ENCODE measurements around the gene VAPA. TPM values are rescaled to one million over a fixed set of nuclear protein-coding genes. Genes with fewer than 3 reads are reported as not detected.

The VAPA gene
- total and polyA plus RNA-seq, 2 donors (not counting 3 experiments of a cell fraction or from before 2014, with no cell fraction given), result 105 to 163 TPM

DNA sequence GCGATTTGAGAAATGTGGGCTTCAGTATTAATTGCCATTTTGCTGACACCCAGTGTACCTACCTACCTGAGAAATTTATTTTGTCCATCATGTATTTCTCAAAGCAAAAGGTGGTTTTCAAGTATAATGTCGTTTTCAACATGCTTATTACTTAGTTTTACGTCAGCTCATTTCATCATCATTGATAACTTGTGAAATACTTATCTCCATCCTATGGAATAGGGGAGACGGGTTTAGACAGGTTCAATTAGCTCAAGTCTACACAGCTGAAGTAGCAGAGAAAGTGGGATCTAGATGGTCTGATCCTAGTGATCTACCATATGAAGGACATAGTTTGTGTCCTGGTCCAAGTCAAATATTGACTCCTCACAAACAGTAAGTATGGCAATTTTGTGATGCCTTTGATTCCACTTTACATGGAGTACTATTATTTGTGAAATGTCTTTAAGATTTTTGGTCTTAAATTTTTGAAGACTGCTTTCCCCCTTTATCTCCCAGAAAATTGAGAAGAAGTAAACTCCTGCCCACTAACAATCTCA is 45.1 kb downstream of the VAPA start:
- DNase-seq (ENCODE audit: low read depth, low spot score) (no peak), FAIRE-seq (no peak)
- peaks cover 2% of the 10 kb centered on the region for H4K20me1 ChIP-seq (replicated peaks; ENCODE audit: control insufficient read depth, extremely low read depth, insufficient read depth, low read length)
- H3K9ac ChIP-seq (replicated peaks; ENCODE audit: extremely low read depth, insufficient read depth, low read length), result no peak overlapping the region
- H3K4me3 ChIP-seq (replicated peaks in 1 of 3; ENCODE audit: insufficient read depth in 1 of 3, low read depth in 1 of 3, low read length in 3 of 3), result no peak overlapping the region
- H2AFZ ChIP-seq (ENCODE audit: low read depth, low read length), result no peak overlapping the region
- no peaks in the 10 kb centered on the region for H3K4me1 ChIP-seq (ENCODE audit: control insufficient read depth, extremely low read depth, insufficient read depth, low read length)
- dilution Hi-C loops (cut with MboI; ENCODE audit: extremely low pct_ligation_motif_present, low sequenced_read_pairs) (no loop called here), intact Hi-C loops (cut with micrococcal nuclease) (no loop called here)
- no peak overlapping the region for H3K4me2 ChIP-seq (ENCODE audit: insufficient read depth, low read length)
- H3K9me1 ChIP-seq (replicated peaks; ENCODE audit: control insufficient read depth, extremely low read depth, insufficient read depth, low read length), result no peaks in the 10 kb centered on the region
- peaks cover 0 to 9% of the 10 kb centered on the region in 2 experiments for H3K36me3 ChIP-seq (ENCODE audit: control insufficient read depth in 2 of 2, extremely low read depth in 1 of 2, insufficient read depth in 2 of 2, low read length in 2 of 2)
- ChIA-PET CTCF (interaction anchor here (0.7 to 1.2 kb wide), 3 partner anchors 12 to 568 kb away, joined by 3 read pairs; no protein-coding TSS in a partner anchor), POLR2A (no interaction called here)
- no peaks in the 10 kb centered on the region for H3K79me2 ChIP-seq (ENCODE audit: control insufficient read depth, insufficient read depth, low read length)
- no TSS peak for BruUV-seq (replicated peaks)
- peaks cover 0 to 2% of the 10 kb centered on the region in 2 experiments for H3K27me3 ChIP-seq (ENCODE audit: control insufficient read depth in 2 of 2, insufficient read depth in 2 of 2, low read length in 2 of 2)
- H3K27ac ChIP-seq (ENCODE audit: insufficient read depth, low read depth, low read length), result no peak overlapping the region
- H3K9me3 ChIP-seq (replicated peaks; ENCODE audit: control insufficient read depth, insufficient read depth, low read length), result no peaks in the 10 kb centered on the region
- TF ChIP-seq, protein P1, sequence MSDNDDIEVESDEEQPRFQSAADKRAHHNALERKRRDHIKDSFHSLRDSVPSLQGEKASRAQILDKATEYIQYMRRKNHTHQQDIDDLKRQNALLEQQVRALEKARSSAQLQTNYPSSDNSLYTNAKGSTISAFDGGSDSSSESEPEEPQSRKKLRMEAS (IDR thresholded peaks at IDR 0.05; ENCODE audit: insufficient read depth, insufficient read length), result no peak
- TF ChIP-seq GATA2 (IDR thresholded peaks at IDR 0.05; ENCODE audit: insufficient read depth, insufficient read length, low read depth, low read length) (no peak), MYC (IDR thresholded peaks at IDR 0.05; ENCODE audit: low read depth, low read length) (no peak), POLR2AphosphoS5 (IDR thresholded peaks at IDR 0.05; ENCODE audit: insufficient read depth, low read depth, low read length) (no peak), EZH2 (IDR thresholded peaks at IDR 0.05; ENCODE audit: borderline replicate concordance, low read depth, low read length, severe bottlenecking) (no peak), FOS (IDR thresholded peaks at IDR 0.05; ENCODE audit: borderline replicate concordance, insufficient read depth, low read length) (no peak), JUN (IDR thresholded peaks at IDR 0.05; ENCODE audit: borderline replicate concordance, insufficient read depth, insufficient read length, low read depth) (no peak), POLR2A (IDR thresholded peaks at IDR 0.05; ENCODE audit: low read depth, low read length) (no peak)
- TF ChIP-seq, protein P2, sequence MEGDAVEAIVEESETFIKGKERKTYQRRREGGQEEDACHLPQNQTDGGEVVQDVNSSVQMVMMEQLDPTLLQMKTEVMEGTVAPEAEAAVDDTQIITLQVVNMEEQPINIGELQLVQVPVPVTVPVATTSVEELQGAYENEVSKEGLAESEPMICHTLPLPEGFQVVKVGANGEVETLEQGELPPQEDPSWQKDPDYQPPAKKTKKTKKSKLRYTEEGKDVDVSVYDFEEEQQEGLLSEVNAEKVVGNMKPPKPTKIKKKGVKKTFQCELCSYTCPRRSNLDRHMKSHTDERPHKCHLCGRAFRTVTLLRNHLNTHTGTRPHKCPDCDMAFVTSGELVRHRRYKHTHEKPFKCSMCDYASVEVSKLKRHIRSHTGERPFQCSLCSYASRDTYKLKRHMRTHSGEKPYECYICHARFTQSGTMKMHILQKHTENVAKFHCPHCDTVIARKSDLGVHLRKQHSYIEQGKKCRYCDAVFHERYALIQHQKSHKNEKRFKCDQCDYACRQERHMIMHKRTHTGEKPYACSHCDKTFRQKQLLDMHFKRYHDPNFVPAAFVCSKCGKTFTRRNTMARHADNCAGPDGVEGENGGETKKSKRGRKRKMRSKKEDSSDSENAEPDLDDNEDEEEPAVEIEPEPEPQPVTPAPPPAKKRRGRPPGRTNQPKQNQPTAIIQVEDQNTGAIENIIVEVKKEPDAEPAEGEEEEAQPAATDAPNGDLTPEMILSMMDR (IDR thresholded peaks at IDR 0.05; ENCODE audit: extremely low read depth in 1 of 2, insufficient read depth in 1 of 2, low read depth in 1 of 2, low read length in 2 of 2), result no peak
